ENCODE results near the gene RHOB. TPM values are rescaled to one million over a fixed set of nuclear protein-coding genes. Genes with fewer than 3 reads are reported as not detected.
"Not testable (repeated sequence)": the region's sequence is repeated elsewhere in the genome, so short reads cannot be mapped to it uniquely, and the experiment has no call there.

The RHOB gene
- total RNA-seq, 1 experiment from 2014 or later: 143 TPM

DNA sequence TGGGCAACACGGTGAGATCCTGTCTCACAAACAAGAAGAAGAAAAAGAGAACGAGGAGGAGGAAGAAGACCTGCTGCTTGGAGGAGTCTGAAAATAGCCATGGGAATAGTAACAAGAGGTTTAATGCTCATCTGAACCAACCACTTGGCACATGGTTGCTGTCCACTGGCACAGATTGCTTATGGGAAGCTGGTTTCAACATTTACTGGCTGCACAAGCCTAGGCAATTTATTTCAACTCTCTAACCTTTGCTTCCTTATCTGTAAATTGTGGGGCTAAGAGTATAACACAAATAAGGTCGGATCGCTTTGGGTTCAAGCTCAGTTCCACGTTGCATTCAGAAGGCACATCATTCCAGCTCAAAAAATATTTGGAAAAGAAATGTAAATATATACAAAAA, 14.2 kb upstream of the RHOB start:
- H3K9me3 Mint-ChIP-seq (ENCODE audit: low read depth, unreplicated experiment): no peaks in the 10 kb centered on the region
- no peak overlapping the region for H3K27ac Mint-ChIP-seq (ENCODE audit: unreplicated experiment)
- H3K4me3 Mint-ChIP-seq (ENCODE audit: low read depth, unreplicated experiment): no peak overlapping the region
- CTCF ChIA-PET: interaction anchor here (0.6 kb wide), 1 partner anchor 70 kb away, joined by 7 read pairs; no protein-coding TSS in a partner anchor
- peaks cover 4% of the 10 kb centered on the region for H3K36me3 Mint-ChIP-seq (ENCODE audit: insufficient read depth, unreplicated experiment)
- peaks cover 43% of the 10 kb centered on the region for H3K27me3 Mint-ChIP-seq (ENCODE audit: unreplicated experiment)
- no peak for TF ChIP-seq CTCF (IDR thresholded peaks at IDR 0.05; ENCODE audit: unreplicated experiment)
- BruUV-seq (replicated peaks): no TSS peak
- DNase-seq: no peak
- H3K4me1 Mint-ChIP-seq (ENCODE audit: low read depth, unreplicated experiment): no peaks in the 10 kb centered on the region
- intact Hi-C loops (cut with micrococcal nuclease; ENCODE audit: unreplicated experiment): no loop called here

DNA sequence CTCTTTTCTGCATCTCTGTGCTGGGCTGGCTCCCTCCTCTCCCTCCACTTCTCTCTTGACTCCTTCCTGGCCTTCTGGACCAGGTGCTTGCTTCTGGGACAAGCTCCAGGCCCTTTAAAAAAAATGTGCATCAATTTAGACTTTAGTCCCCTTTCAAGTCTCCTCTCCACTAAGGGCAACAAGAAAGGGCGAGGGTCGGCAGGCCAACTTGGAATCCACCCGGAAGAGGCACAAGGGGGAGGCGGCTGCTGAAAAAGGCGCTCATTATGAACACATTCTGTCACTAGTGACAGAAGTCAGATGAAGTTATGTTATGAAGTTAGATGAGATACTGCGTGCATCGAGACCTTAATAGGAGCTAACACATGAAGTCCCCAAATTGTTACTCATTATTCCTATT, 13.6 kb upstream of the RHOB start:
- Mint-ChIP-seq H3K27me3 (ENCODE audit: unreplicated experiment) (peaks cover 43% of the 10 kb centered on the region), H3K4me1 (ENCODE audit: low read depth, unreplicated experiment) (no peaks in the 10 kb centered on the region), H3K4me3 (ENCODE audit: low read depth, unreplicated experiment) (no peak overlapping the region), H3K27ac (ENCODE audit: unreplicated experiment) (no peak overlapping the region), H3K9me3 (ENCODE audit: low read depth, unreplicated experiment) (no peaks in the 10 kb centered on the region), H3K36me3 (ENCODE audit: insufficient read depth, unreplicated experiment) (peaks cover 4% of the 10 kb centered on the region)
- TF ChIP-seq CTCF (IDR thresholded peaks at IDR 0.05; ENCODE audit: unreplicated experiment): no peak
- BruUV-seq (replicated peaks): no TSS peak
- intact Hi-C loops (cut with micrococcal nuclease; ENCODE audit: unreplicated experiment): no loop called here
- no peak for DNase-seq
- CTCF ChIA-PET: interaction anchor here (0.6 kb wide), 1 partner anchor 63 kb away, joined by 3 read pairs; no protein-coding TSS in a partner anchor

DNA sequence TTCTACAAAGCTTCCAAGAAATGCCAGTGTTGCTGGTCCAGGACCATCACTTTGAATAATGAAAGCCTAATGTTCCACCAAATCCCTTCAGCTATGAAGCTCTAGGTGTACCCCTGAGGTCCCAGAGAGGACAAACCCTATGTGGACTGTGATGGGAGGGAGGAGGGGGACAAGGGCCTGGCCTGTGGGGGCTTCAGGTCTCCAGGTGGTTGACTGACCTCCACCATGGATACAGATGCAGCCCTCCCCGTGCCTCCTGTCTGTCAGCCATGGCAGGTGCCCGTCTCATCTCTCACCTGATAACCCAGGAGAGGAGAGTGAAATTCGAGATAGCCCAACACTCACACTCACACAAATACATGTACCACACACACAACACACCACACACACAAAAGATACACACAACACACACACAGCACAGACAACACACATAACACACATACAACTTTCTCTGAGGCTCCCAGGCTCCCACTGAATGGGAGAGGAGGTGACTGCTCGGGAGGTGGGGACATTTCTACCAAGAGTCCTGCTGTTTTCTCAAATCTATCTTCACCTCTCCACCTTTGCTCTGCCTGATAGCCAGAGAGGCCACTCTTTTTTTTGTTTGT, 12.8 kb upstream of the RHOB start:
- CTCF ChIA-PET: interaction anchor here (0.6 kb wide), 1 partner anchor 64 kb away, joined by 3 read pairs; no protein-coding TSS in a partner anchor
- no peaks in the 10 kb centered on the region for H3K4me1 Mint-ChIP-seq (ENCODE audit: low read depth, unreplicated experiment)

DNA sequence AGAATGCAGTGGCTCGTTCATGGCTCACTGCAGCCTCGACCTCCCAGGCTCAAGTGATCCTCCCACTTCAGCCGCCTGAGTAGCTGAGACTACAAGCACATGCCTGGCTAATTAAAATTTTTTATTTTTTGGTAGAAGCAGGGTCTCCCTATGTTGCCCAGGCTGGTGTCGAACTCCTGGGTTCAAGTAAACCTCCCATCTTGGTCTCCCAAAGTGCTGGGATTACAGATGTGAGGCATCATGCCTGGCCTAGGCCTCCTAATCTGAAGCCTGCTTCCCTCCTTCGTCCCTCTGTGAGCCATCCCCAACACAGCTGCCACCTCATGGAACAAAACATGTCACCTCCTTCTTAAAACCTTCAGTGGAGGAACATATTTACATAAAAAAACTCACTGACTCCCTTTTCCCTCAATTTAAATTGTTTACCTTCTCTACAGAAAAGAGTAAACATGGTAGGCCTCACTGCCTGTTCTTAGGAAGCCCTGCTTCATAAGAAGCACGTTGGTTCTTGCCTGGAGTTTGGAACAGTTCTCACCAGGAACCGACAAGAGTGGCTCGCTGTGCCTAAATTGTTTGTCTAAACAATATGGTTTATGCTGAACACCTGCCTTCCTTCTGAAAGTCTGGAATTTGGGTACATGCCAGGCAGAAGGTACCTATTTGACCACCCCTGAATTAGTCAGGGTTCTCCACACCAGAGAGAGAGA, 12.1 kb upstream of the RHOB start:
- CTCF ChIA-PET: interaction anchor here (1.2 kb wide), 1 partner anchor 200 kb away, joined by 4 read pairs; no protein-coding TSS in a partner anchor
- H3K27ac Mint-ChIP-seq (ENCODE audit: unreplicated experiment): no peak overlapping the region
- peaks cover 5% of the 10 kb centered on the region for H3K4me1 Mint-ChIP-seq (ENCODE audit: low read depth, unreplicated experiment)
- TF ChIP-seq CTCF (IDR thresholded peaks at IDR 0.05; ENCODE audit: unreplicated experiment): no peak
- BruUV-seq (replicated peaks): no TSS peak
- intact Hi-C loops (cut with micrococcal nuclease; ENCODE audit: unreplicated experiment): no loop called here
- peaks cover 31% of the 10 kb centered on the region for H3K27me3 Mint-ChIP-seq (ENCODE audit: unreplicated experiment)
- no peak for DNase-seq
- no peak overlapping the region for H3K4me3 Mint-ChIP-seq (ENCODE audit: low read depth, unreplicated experiment)
- H3K36me3 Mint-ChIP-seq (ENCODE audit: insufficient read depth, unreplicated experiment): peaks cover 10% of the 10 kb centered on the region
- no peaks in the 10 kb centered on the region for H3K9me3 Mint-ChIP-seq (ENCODE audit: low read depth, unreplicated experiment)

More for the DNA sequence above, 12.8 kb upstream of the RHOB start:
- Mint-ChIP-seq H3K4me3 (ENCODE audit: low read depth, unreplicated experiment) (no peak overlapping the region), H3K9me3 (ENCODE audit: low read depth, unreplicated experiment) (no peaks in the 10 kb centered on the region), H3K36me3 (ENCODE audit: insufficient read depth, unreplicated experiment) (peaks cover 11% of the 10 kb centered on the region), H3K27ac (ENCODE audit: unreplicated experiment) (no peak overlapping the region), H3K27me3 (ENCODE audit: unreplicated experiment) (peaks cover 38% of the 10 kb centered on the region)
- intact Hi-C loops (cut with micrococcal nuclease; ENCODE audit: unreplicated experiment): no loop called here
- no peak for TF ChIP-seq CTCF (IDR thresholded peaks at IDR 0.05; ENCODE audit: unreplicated experiment)
- no TSS peak for BruUV-seq (replicated peaks)
- no peak for DNase-seq

DNA sequence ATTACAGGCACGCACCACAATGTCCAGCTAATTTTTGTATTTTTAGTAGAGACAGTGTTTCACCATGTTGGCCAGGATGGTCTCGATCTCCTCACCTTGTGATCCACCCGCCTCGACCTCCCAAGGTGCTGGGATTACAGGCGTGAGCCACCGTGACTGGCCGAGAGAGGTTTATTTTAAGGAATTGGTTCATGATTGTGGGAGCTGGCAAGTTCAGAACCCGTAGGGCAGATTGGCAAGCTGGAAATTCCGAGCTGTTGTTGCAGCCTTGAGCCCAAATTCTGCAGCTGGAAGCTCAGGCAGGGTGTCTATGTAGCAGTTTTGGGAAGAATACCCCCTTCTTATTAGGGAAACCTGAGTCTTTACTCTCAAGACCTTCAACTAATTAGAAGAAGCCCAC, 11.4 kb upstream of the RHOB start:
- DNase-seq; H3K4me3 Mint-ChIP-seq (ENCODE audit: low read depth, unreplicated experiment); BruUV-seq (replicated peaks); H3K9me3 Mint-ChIP-seq (ENCODE audit: low read depth, unreplicated experiment); intact Hi-C loops (cut with micrococcal nuclease; ENCODE audit: unreplicated experiment); H3K27ac Mint-ChIP-seq (ENCODE audit: unreplicated experiment): not testable (repeated sequence)
- CTCF ChIA-PET: interaction anchor here (1.2 kb wide), 1 partner anchor 199 kb away, joined by 4 read pairs; no protein-coding TSS in a partner anchor
- Mint-ChIP-seq H3K27me3 (ENCODE audit: unreplicated experiment) (peaks cover 25% of the 10 kb centered on the region), H3K4me1 (ENCODE audit: low read depth, unreplicated experiment) (peaks cover 12% of the 10 kb centered on the region), H3K36me3 (ENCODE audit: insufficient read depth, unreplicated experiment) (peaks cover 12% of the 10 kb centered on the region)

All from Calu3 (cell line).